Pancreas (tissue), 10 donors: Measurements from ENCODE around the gene GSTO1. TPM values are rescaled to one million over a fixed set of nuclear protein-coding genes. Genes with fewer than 3 reads are reported as not detected.

Source experiments
- ATAC-seq, 4 donors: fragments of 200-7000 bp; cut with Tn5 transposase; one replicate each; pipeline versions ENCODE4 v1.8.0 to v1.9.1; 2020; ENCODE audit warnings: mild to moderate bottlenecking in 4 of 4, moderate library complexity in 4 of 4
- DNase-seq, 6 donors: peaks; one replicate each; pipeline ENCODE4 v3.0.0-alpha.2; 2020
- FAIRE-seq: peaks from 2 replicates; lab custom pipeline; 2012; peaks lifted over from hg19 to GRCh38; lab: Jason Lieb, UNC
- H3K27ac ChIP-seq, 4 donors: fragments of 200-600 bp; sonication (generic); 1 replicate in 3 of 4; 2 replicates in 1 of 4; pipeline versions ENCODE4 v1.5.0 to v1.8.0; 2020
- H3K27me3 ChIP-seq, 4 donors: fragments of 200-600 bp; one replicate each; pipeline ENCODE4 v1.8.0; 2021
- H3K36me3 ChIP-seq, 3 donors: fragments of 200-600 bp; sonication (generic) in 1 of 3; one replicate each; pipeline versions ENCODE4 v1.5.0 to v1.8.0; 2020 to 2021
- H3K4me1 ChIP-seq, 3 donors: fragments of 200-600 bp; one replicate each; pipeline ENCODE4 v1.8.0; 2021
- H3K4me3 ChIP-seq, 4 donors: fragments of 200-600 bp; sonication (generic) in 2 of 4; one replicate each; pipeline versions ENCODE4 v1.5.0 to v1.8.0; 2020 to 2021
- H3K9me3 ChIP-seq, 4 donors: fragments of 200-600 bp; one replicate each; pipeline ENCODE4 v1.8.0; 2021
- CTCF ChIP-seq, 4 donors: fragments of 200-600 bp; sonication (generic) in 3 of 4; IDR thresholded peaks; one replicate each; pipeline versions ENCODE4 v1.5.0 to v1.8.0; 2021; ENCODE audit warnings: antibody characterized with exemption in 4 of 4
- WGBS, 2 donors: extraction: QIAGEN DNeasy Blood & Tissue Kit; methylation state at CpG; one replicate each; pipeline ENCODE4 v1.1.7; 2013; 5-methylcytosine and 5-hydroxymethylcytosine counted together
- intact Hi-C, 3 donors: fragments of 100-400 bp; cut with DNase I; formaldehyde crosslinking; loops; one replicate each; pipeline versions ENCODE4 v1.11.1 to v1.14.2; 2022
- polyA plus RNA-seq, 2 donors: library from polyadenylated mRNA; stranded (reverse); fragments of 200-250 nt; gene quantifications; one replicate each; pipeline ENCODE4 v1.2.3, GENCODE V29; 2013
- total RNA-seq, 6 donors: library from RNA; stranded (reverse); fragmentation: NEBNext Ultra II Directional in 4 of 6; extraction: Animal tissue kit (Norgen Biotek cat#: 25700) in 4 of 6; gene quantifications; one replicate each; pipeline versions ENCODE4 v1.2.1 to v1.2.4, GENCODE V29; 2021 to 2023
- donor health status: healthy with polysubstance abuse.
- donor health status: DM: no; HTN: no; CAD: no; lungs with moderate emphysema.
- donor health status: DM: no; HTN: no; CAD: no.
- donor health status: control.
- donor health status: control.
- donor health status: Bipolar disorder and iron deficiency.
- donor health status: DM: yes; HTN: yes; CAD: no.
- donor health status: DM: no; HTN: no; CAD: no.
- donor health status: DM: no; HTN: no; CAD: no.
- donor health status: DM: yes; HTN: yes; CAD: no.

The GSTO1 gene
- total and polyA plus RNA-seq, 8 donors, result 22.7 to 76.0 (median 42.1) TPM

DNA sequence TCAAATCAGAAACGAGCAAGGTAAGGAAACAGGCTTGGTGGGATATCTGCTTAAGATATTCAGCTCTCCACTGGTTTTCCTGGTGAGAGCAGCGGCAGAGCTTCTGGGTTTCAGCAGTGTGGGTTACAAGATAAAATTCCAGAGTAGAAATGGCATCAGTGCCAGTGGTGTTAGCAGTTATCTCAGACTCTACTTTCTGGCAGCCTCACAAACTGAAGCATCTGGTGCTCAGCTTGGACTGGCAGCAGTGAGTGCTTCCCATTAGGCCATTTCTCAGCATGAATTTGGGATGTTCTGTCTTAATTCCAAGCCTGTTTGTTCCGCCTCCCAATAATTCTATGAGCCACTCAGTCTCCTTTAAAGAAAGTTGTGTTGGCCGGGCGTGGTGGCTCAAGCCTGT is 7.4 kb downstream of the GSTO1 start:
- no peak for TF ChIP-seq CTCF (IDR thresholded peaks at IDR 0.05)
- H3K27me3 ChIP-seq, result no peaks in the 10 kb centered on the region
- intact Hi-C loops, result no loop called here
- H3K9me3 ChIP-seq, result no peaks in the 10 kb centered on the region
- no peak for DNase-seq
- WGBS, 2 donors, result 76 to 81% methylated on average over 5 of the region's 5 CpGs
- no peak overlapping the region for H3K4me3 ChIP-seq
- peaks cover 0 to 24% (median 5%) of the 10 kb centered on the region in 3 donors for H3K4me1 ChIP-seq
- no peak for ATAC-seq
- no peak for FAIRE-seq
- peaks cover 0 to 25% (median 9%) of the 10 kb centered on the region in 3 donors for H3K36me3 ChIP-seq
- no peak overlapping the region for H3K27ac ChIP-seq

GRCh38 chr10:104264783-104265182 is 10.1 kb downstream of the GSTO1 start:
- Histone ChIP-seq H3K4me3 (no peak overlapping the region), H3K4me1 (peaks cover 0 to 18% (median 7%) of the 10 kb centered on the region in 3 donors), H3K36me3 (peaks cover 0 to 25% (median 6%) of the 10 kb centered on the region in 3 donors), H3K27me3 (no peaks in the 10 kb centered on the region), H3K27ac (no peak overlapping the region), H3K9me3 (no peaks in the 10 kb centered on the region)
- TF ChIP-seq CTCF (IDR thresholded peaks at IDR 0.05), result no peak
- FAIRE-seq, result no peak
- no peak for ATAC-seq
- 77 to 78% methylated on average over 5 of the region's 5 CpGs for WGBS, 2 donors
- intact Hi-C loops, result no loop called here
- DNase-seq, result no peak

GRCh38 chr10:104267721-104268404 is 13.2 kb downstream of the GSTO1 start:
- Histone ChIP-seq H3K4me1 (peaks cover 0 to 11% (median 7%) of the 10 kb centered on the region in 3 donors), H3K4me3 (peak overlapping the region in 3 of 4 donors; percentile 67 to 84 (median 84)), H3K36me3 (peaks cover 0 to 24% (median 6%) of the 10 kb centered on the region in 3 donors), H3K27ac (no peak overlapping the region), H3K27me3 (no peaks in the 10 kb centered on the region), H3K9me3 (no peaks in the 10 kb centered on the region)
- no peak for TF ChIP-seq CTCF (IDR thresholded peaks at IDR 0.05)
- DNase-seq (no peak), FAIRE-seq (no peak), ATAC-seq (no peak)
- intact Hi-C loops, result no loop called here
- 93% methylated on average over 14 of the region's 14 CpGs for WGBS, 2 donors

DNA sequence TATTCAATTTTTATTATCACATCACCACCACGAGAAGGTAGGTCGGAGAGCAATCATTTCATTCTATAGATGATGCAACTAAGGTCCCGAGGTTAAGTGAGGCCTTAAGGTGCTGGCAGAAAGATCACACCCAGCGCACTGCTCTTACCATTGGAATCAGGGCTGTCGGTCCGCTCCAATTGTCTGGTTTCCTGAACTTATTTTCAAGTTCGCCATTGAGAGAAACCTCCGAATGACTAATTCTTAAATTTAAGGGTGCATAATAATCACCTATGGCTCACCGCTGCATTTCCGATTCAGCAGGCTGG is 13.7 kb downstream of the GSTO1 start:
- H3K27me3 ChIP-seq, result no peaks in the 10 kb centered on the region
- H3K27ac ChIP-seq, result peak overlapping the region; percentile 49 to 67 (median 62)
- WGBS, 2 donors, result 11 to 13% methylated on average over 10 of the region's 10 CpGs
- DNase-seq, result no peak
- no peaks in the 10 kb centered on the region for H3K9me3 ChIP-seq
- no peak for FAIRE-seq
- peak in 1 of 4 donors; percentile 1 for ATAC-seq
- intact Hi-C loops, result no loop called here
- peak overlapping the region; percentile 67 to 86 (median 84) for H3K4me3 ChIP-seq
- TF ChIP-seq CTCF (IDR thresholded peaks at IDR 0.05), result no peak
- peaks cover 0 to 19% (median 6%) of the 10 kb centered on the region in 3 donors for H3K36me3 ChIP-seq
- peaks cover 0 to 9% (median 7%) of the 10 kb centered on the region in 3 donors for H3K4me1 ChIP-seq
